Measurements from ENCODE around the gene HOXD4. TPM values are rescaled to one million over a fixed set of nuclear protein-coding genes. Genes with fewer than 3 reads are reported as not detected.

Gene HOXD4
- total RNA-seq, 1 experiment from 2014 or later: not detected

DNA sequence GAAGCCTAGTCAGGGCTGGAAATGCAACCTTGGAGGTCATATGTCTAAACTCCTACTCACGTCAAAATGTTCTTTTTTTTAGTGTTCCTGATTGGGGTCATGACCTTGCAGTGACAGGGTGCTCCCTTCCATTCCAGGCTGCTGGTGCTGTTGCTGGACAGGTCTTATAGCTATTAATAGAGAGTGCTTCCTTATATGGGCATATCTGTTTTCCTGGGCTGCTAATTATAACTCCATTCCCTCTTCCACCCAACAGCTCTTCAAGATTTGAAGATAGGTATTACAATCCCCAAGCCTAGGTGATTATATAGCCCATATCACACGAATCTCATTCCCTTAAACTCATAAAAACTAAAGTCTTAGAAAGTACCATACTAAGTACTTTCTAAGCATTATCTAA is 18.4 kb downstream of the HOXD4 start:
- CTCF ChIA-PET: interaction anchor here (0.9 to 1.2 kb wide), 2 partner anchors 29 to 482 kb away, joined by 6 read pairs; no protein-coding TSS in a partner anchor
- DNase-seq (ENCODE audit: unreplicated experiment): no peak
- Mint-ChIP-seq H3K4me3 (ENCODE audit: unreplicated experiment) (no peak overlapping the region), H3K4me1 (ENCODE audit: insufficient read depth, unreplicated experiment) (no peaks in the 10 kb centered on the region), H3K9me3 (ENCODE audit: unreplicated experiment) (no peaks in the 10 kb centered on the region), H3K27me3 (ENCODE audit: insufficient read depth, unreplicated experiment) (no peaks in the 10 kb centered on the region), H3K27ac (ENCODE audit: low read depth, unreplicated experiment) (no peak overlapping the region), H3K36me3 (ENCODE audit: insufficient read depth, unreplicated experiment) (no peaks in the 10 kb centered on the region)
- POLR2A ChIA-PET: no interaction called here
- no peak for TF ChIP-seq CTCF (IDR thresholded peaks at IDR 0.05; ENCODE audit: unreplicated experiment)
- BruUV-seq (replicated peaks): no TSS peak
- intact Hi-C loops (cut with micrococcal nuclease): no loop called here

DNA sequence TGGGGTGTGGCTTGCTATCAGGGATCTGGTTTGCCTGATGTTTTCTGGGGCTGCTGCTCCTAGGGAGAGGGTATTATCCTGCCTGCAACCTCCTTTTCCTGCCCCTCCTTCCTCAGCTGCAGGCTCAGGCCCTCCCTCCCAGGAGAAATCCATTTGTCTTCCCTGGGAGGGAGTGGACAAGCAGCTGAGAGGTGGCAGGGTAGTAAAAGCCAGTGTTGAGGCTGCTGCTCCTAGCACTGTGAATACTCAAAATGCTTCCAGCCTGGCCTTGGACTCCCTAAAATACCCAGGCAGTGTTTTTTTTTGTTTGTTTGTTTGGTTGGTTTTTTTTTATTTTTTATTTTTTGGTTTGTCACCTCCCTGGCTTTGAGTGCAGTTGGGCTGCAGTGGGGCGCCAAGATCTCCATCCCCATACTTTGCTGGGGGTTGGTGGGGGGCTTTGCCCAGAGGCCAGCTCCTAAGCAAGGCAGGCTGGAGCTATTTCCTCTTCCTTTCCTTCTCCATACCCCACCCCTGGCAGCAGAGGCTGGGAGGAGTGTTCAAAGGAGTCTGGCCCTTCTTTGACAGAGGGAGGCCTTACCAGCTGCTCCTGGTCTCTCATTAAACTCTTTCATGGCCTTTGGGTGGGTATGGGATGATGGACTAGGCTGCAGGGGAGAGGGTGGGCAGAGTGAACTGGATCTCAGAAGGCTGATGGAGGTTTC is 19.4 kb downstream of the HOXD4 start:
- intact Hi-C loops (cut with micrococcal nuclease): no loop called here
- ChIA-PET CTCF (interaction anchor here (0.7 kb wide), 1 partner anchor 284 kb away, joined by 3 read pairs; no protein-coding TSS in a partner anchor), POLR2A (no interaction called here)
- DNase-seq (ENCODE audit: unreplicated experiment): no peak
- H3K27me3 Mint-ChIP-seq (ENCODE audit: insufficient read depth, unreplicated experiment): no peaks in the 10 kb centered on the region
- no peak for TF ChIP-seq CTCF (IDR thresholded peaks at IDR 0.05; ENCODE audit: unreplicated experiment)
- H3K27ac Mint-ChIP-seq (ENCODE audit: low read depth, unreplicated experiment): no peak overlapping the region
- H3K9me3 Mint-ChIP-seq (ENCODE audit: unreplicated experiment): no peaks in the 10 kb centered on the region
- H3K4me3 Mint-ChIP-seq (ENCODE audit: unreplicated experiment): no peak overlapping the region
- H3K4me1 Mint-ChIP-seq (ENCODE audit: insufficient read depth, unreplicated experiment): no peaks in the 10 kb centered on the region
- no peaks in the 10 kb centered on the region for H3K36me3 Mint-ChIP-seq (ENCODE audit: insufficient read depth, unreplicated experiment)
- no TSS peak for BruUV-seq (replicated peaks)

DNA sequence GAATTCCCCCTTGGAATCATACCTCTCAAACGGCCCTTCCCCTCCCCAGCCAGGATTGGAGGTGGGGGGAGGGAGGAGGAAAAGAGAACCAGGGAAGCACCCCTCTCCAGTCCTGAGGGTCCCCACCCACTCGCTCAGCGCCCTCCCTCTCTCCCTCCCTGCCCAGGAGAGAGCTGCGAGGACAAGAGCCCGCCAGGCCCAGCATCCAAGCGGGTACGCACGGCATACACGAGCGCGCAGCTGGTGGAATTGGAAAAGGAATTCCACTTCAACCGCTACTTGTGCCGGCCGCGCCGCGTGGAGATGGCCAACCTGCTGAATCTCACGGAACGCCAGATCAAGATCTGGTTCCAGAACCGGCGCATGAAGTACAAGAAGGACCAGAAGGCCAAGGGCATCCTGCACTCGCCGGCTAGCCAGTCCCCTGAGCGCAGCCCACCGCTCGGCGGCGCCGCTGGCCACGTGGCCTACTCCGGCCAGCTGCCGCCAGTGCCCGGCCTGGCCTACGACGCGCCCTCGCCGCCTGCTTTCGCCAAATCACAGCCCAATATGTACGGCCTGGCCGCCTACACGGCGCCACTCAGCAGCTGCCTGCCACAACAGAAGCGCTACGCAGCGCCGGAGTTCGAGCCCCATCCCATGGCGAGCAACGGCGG is 20.1 kb downstream of the HOXD4 start:
- Mint-ChIP-seq H3K27me3 (ENCODE audit: insufficient read depth, unreplicated experiment) (no peaks in the 10 kb centered on the region), H3K9me3 (ENCODE audit: unreplicated experiment) (no peaks in the 10 kb centered on the region), H3K27ac (ENCODE audit: low read depth, unreplicated experiment) (no peak overlapping the region), H3K36me3 (ENCODE audit: insufficient read depth, unreplicated experiment) (no peaks in the 10 kb centered on the region), H3K4me1 (ENCODE audit: insufficient read depth, unreplicated experiment) (no peaks in the 10 kb centered on the region), H3K4me3 (ENCODE audit: unreplicated experiment) (no peak overlapping the region)
- DNase-seq (ENCODE audit: unreplicated experiment): no peak
- intact Hi-C loops (cut with micrococcal nuclease): no loop called here
- ChIA-PET CTCF (no interaction called here), POLR2A (no interaction called here)
- BruUV-seq (replicated peaks): no TSS peak
- no peak for TF ChIP-seq CTCF (IDR thresholded peaks at IDR 0.05; ENCODE audit: unreplicated experiment)

GRCh38 chr2:176172007-176172894 is 20.9 kb downstream of the HOXD4 start:
- no peak for TF ChIP-seq CTCF (IDR thresholded peaks at IDR 0.05; ENCODE audit: unreplicated experiment)
- POLR2A ChIA-PET: no interaction called here
- no peak for DNase-seq (ENCODE audit: unreplicated experiment)
- Mint-ChIP-seq H3K9me3 (ENCODE audit: unreplicated experiment) (no peaks in the 10 kb centered on the region), H3K4me1 (ENCODE audit: insufficient read depth, unreplicated experiment) (no peaks in the 10 kb centered on the region), H3K4me3 (ENCODE audit: unreplicated experiment) (no peak overlapping the region), H3K27me3 (ENCODE audit: insufficient read depth, unreplicated experiment) (no peaks in the 10 kb centered on the region), H3K36me3 (ENCODE audit: insufficient read depth, unreplicated experiment) (no peaks in the 10 kb centered on the region), H3K27ac (ENCODE audit: low read depth, unreplicated experiment) (no peak overlapping the region)
- CTCF ChIA-PET: interaction anchor here (0.7 kb wide), 1 partner anchor 15 kb away, joined by 3 read pairs; no protein-coding TSS in a partner anchor
- no TSS peak for BruUV-seq (replicated peaks)
- intact Hi-C loops (cut with micrococcal nuclease): no loop called here
